Measurements from ENCODE around the gene ZNF835. TPM values are rescaled to one million over a fixed set of nuclear protein-coding genes. Genes with fewer than 3 reads are reported as not detected.

Gene ZNF835
- total and polyA plus RNA-seq, 7 experiments from 2014 or later, result 0.73 to 10.4 (median 1.9) TPM

DNA sequence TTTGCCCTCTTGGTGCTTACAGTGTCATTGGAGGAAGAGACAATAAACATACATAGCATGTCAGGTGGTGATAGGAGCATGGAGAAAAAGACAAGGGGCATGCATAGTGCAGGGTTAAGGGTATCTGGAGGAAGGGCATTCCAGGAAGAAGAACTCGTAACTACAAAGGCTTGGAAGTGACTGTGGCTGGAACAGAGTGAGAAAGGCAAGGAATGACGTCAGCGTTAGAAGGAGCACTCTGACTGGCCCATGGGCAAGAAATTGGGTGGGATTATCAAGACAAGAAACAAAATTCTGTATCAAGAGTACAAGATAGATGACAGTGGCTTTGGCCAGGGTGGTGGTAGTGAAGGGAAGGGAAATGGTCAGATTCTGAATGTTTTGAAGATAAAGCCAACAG is 17.4 kb downstream of the ZNF835 start:
- peaks cover 0 to 35% (median 0%) of the 10 kb centered on the region in 3 experiments for H3K9me3 ChIP-seq (ENCODE audit: control insufficient read depth in 2 of 3, low read length in 3 of 3)
- CTCF ChIA-PET, result no interaction called here
- H3K36me3 ChIP-seq (ENCODE audit: control insufficient read depth in 2 of 3, insufficient read depth in 3 of 3, low read length in 3 of 3), result no peaks in the 10 kb centered on the region
- no peak overlapping the region for H3K4me3 ChIP-seq (ENCODE audit: low read length)
- peaks cover 0 to 24% (median 11%) of the 10 kb centered on the region in 5 donors for H3K36me3 Mint-ChIP-seq
- ATAC-seq (no peak), DNase-seq (no peak)
- H3K4me3 Mint-ChIP-seq, result no peak overlapping the region
- no peaks in the 10 kb centered on the region for H3K27me3 Mint-ChIP-seq
- H3K27ac Mint-ChIP-seq, result no peak overlapping the region
- peaks cover 21 to 97% (median 45%) of the 10 kb centered on the region in 11 donors for H3K9me3 Mint-ChIP-seq
- no peak overlapping the region for H3K27ac ChIP-seq (ENCODE audit: low read depth, low read length)
- intact Hi-C loops (cut with micrococcal nuclease), result no loop called here
- H3K27me3 ChIP-seq (ENCODE audit: control insufficient read depth in 2 of 2, insufficient read depth in 2 of 2, low read length in 2 of 2), result no peaks in the 10 kb centered on the region
- H3K4me1 Mint-ChIP-seq, result no peaks in the 10 kb centered on the region
- H3K4me1 ChIP-seq (ENCODE audit: control insufficient read depth in 2 of 2, insufficient read depth in 2 of 2, low read length in 2 of 2), result no peaks in the 10 kb centered on the region
- POLR2A ChIA-PET, result no interaction called here

DNA sequence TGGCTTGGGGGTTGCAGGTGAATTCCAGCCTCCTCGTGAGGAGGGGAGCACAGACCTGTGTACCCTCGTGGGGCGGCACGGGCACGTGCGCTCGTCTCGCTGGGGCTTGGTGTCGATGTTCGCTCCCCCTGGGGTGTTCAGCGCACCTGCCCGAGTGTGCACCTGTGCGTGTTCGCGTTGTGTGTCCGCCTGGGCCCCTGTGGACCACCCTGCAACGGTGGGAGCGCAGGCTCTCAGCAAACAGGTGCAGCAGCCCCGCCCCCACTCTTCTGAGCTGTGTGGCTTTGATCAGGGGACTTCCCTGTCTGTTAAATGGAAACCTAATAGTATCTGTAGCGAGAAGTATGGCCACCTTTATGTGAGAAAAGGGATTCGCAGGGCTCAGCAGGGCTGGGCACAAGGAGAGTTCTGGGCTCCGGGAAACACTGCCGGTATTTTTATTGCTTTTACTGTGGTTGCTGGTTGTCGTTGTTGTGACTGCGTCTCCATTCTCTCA is 28.0 kb downstream of the ZNF835 start:
- H3K27me3 ChIP-seq (ENCODE audit: control insufficient read depth in 2 of 2, insufficient read depth in 2 of 2, low read length in 2 of 2), result no peaks in the 10 kb centered on the region
- H3K36me3 ChIP-seq (ENCODE audit: control insufficient read depth in 2 of 3, insufficient read depth in 3 of 3, low read length in 3 of 3), result no peaks in the 10 kb centered on the region
- peak overlapping the region in 1 of 10 donors; percentile 37 for H3K4me3 Mint-ChIP-seq
- H3K4me1 ChIP-seq (ENCODE audit: control insufficient read depth in 2 of 2, insufficient read depth in 2 of 2, low read length in 2 of 2), result no peaks in the 10 kb centered on the region
- no peak for DNase-seq
- CTCF ChIA-PET, result no interaction called here
- peaks cover 30 to 91% (median 62%) of the 10 kb centered on the region in 11 donors for H3K9me3 Mint-ChIP-seq
- peaks cover 7 to 54% (median 11%) of the 10 kb centered on the region in 5 donors for H3K36me3 Mint-ChIP-seq
- peaks cover 0 to 68% (median 0%) of the 10 kb centered on the region in 3 experiments for H3K9me3 ChIP-seq (ENCODE audit: control insufficient read depth in 2 of 3, low read length in 3 of 3)
- H3K27ac ChIP-seq (ENCODE audit: low read depth, low read length), result no peak overlapping the region
- peaks cover 0 to 52% (median 27%) of the 10 kb centered on the region in 5 donors for H3K27me3 Mint-ChIP-seq
- H3K4me3 ChIP-seq (ENCODE audit: low read length), result no peak overlapping the region
- intact Hi-C loops (cut with micrococcal nuclease), result no loop called here
- H3K4me1 Mint-ChIP-seq, result peaks cover 0 to 5% (median 0%) of the 10 kb centered on the region in 7 donors
- no peak overlapping the region for H3K27ac Mint-ChIP-seq
- POLR2A ChIA-PET, result no interaction called here
- ATAC-seq, result no peak

DNA sequence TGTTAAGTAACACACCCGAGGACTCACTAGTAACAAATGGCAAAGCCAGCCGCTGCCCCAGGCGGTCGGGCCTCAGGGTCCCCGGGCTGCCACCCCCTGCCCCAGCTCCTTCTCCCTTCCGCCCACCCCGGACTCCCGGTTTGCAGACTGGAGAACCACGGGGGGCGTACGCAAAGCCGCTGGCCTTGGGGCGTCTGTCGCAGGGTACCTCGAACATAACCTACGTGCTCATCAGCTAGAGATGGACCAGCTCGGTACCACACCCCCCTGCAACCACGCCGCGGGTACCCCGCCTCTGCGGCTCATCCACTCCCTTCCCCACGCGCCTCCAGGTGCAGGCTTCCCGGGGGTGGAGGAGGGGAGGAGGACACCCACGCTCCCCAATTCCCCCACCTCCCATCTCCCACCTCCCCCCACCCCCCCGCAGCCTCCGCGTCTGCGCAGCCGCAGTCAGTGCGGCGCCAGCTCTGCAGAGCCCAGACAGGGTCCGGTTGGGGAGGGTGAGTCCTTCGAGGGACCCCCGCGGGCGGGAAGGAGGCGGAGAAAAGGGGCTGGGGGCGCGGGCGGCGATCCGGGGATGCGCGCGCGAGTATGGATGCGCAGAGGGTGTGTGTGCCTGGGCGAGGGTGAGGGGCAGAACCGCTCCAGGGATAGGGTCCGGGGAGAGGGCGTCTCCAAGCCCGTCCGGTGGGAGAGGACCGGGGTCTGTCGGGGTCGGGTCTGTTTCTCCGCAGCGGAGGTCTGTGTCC is 28.7 kb downstream of the ZNF835 start, which contains the start of gene SMIM17:
TSS of gene SMIM17 (plus strand) at position 449 of the 749 bp plus-strand sequence. CDS start 2,509 bp downstream, outside the sequence.
- no peak within 1 kb of the TSS for H3K27ac Mint-ChIP-seq
- ChIA-PET POLR2A (no interaction called here), CTCF (no interaction called here)
- H3K4me3 ChIP-seq (ENCODE audit: low read length), result no peak within 1 kb of the TSS
- H3K27ac ChIP-seq (ENCODE audit: low read depth, low read length), result no peak within 1 kb of the TSS
- DNase-seq (no peak), ATAC-seq (no peak)
- no peaks in the 10 kb centered on the region for H3K27me3 ChIP-seq (ENCODE audit: control insufficient read depth in 2 of 2, insufficient read depth in 2 of 2, low read length in 2 of 2)
- H3K36me3 ChIP-seq (ENCODE audit: control insufficient read depth in 2 of 3, insufficient read depth in 3 of 3, low read length in 3 of 3), result no peaks in the 10 kb centered on the region
- H3K4me3 Mint-ChIP-seq, result peak within 1 kb of the TSS in 2 of 10 donors; percentile 37 to 52
- peaks cover 0 to 72% (median 0%) of the 10 kb centered on the region in 3 experiments for H3K9me3 ChIP-seq (ENCODE audit: control insufficient read depth in 2 of 3, low read length in 3 of 3)
- H3K4me1 ChIP-seq (ENCODE audit: control insufficient read depth in 2 of 2, insufficient read depth in 2 of 2, low read length in 2 of 2), result no peaks in the 10 kb centered on the region
- H3K27me3 Mint-ChIP-seq, result peaks cover 0 to 46% (median 24%) of the 10 kb centered on the region in 5 donors
- intact Hi-C loops (cut with micrococcal nuclease), result no loop called here
- H3K4me1 Mint-ChIP-seq, result peaks cover 0 to 6% (median 0%) of the 10 kb centered on the region in 7 donors
- peaks cover 7 to 48% (median 13%) of the 10 kb centered on the region in 5 donors for H3K36me3 Mint-ChIP-seq
- peaks cover 27 to 91% (median 63%) of the 10 kb centered on the region in 11 donors for H3K9me3 Mint-ChIP-seq

DNA sequence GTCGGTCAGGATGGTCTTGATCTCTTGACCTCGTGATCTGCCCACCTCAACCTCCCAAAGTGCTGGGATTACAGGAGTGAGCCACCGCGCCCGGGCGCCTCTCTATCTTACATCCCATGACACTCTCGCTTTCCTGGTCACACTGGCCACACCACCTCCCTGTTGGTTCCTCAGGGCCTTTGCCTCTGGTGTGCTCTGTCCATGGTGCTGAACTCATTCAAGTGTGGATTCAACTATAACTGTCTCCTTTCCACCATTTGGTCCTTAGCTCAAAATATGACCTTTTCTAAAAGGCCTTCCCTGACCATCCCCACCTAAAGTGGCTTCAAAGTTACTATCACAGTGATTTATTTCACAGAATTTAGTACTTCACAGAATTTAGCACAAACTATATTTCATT is 32.3 kb downstream of the ZNF835 start:
- Histone ChIP-seq H3K27me3 (ENCODE audit: control insufficient read depth in 2 of 2, insufficient read depth in 2 of 2, low read length in 2 of 2) (no peaks in the 10 kb centered on the region), H3K4me3 (ENCODE audit: low read length) (no peak overlapping the region), H3K36me3 (ENCODE audit: control insufficient read depth in 2 of 3, insufficient read depth in 3 of 3, low read length in 3 of 3) (no peaks in the 10 kb centered on the region), H3K4me1 (ENCODE audit: control insufficient read depth in 2 of 2, insufficient read depth in 2 of 2, low read length in 2 of 2) (no peaks in the 10 kb centered on the region), H3K9me3 (ENCODE audit: control insufficient read depth in 2 of 3, low read length in 3 of 3) (peaks cover 0 to 76% (median 0%) of the 10 kb centered on the region in 3 experiments), H3K27ac (ENCODE audit: low read depth, low read length) (no peak overlapping the region)
- POLR2A ChIA-PET, result no interaction called here
- H3K4me1 Mint-ChIP-seq, result peaks cover 0 to 6% (median 0%) of the 10 kb centered on the region in 7 donors
- no peak for DNase-seq
- H3K27ac Mint-ChIP-seq, result no peak overlapping the region
- intact Hi-C loops (cut with micrococcal nuclease), result no loop called here
- ATAC-seq, result no peak
- H3K36me3 Mint-ChIP-seq, result peaks cover 5 to 36% (median 9%) of the 10 kb centered on the region in 5 donors
- CTCF ChIA-PET, result no interaction called here
- H3K27me3 Mint-ChIP-seq, result peaks cover 0 to 23% (median 13%) of the 10 kb centered on the region in 5 donors
- H3K9me3 Mint-ChIP-seq, result peaks cover 16 to 87% (median 56%) of the 10 kb centered on the region in 11 donors
- peak overlapping the region in 1 of 10 donors; percentile 68 for H3K4me3 Mint-ChIP-seq

DNA sequence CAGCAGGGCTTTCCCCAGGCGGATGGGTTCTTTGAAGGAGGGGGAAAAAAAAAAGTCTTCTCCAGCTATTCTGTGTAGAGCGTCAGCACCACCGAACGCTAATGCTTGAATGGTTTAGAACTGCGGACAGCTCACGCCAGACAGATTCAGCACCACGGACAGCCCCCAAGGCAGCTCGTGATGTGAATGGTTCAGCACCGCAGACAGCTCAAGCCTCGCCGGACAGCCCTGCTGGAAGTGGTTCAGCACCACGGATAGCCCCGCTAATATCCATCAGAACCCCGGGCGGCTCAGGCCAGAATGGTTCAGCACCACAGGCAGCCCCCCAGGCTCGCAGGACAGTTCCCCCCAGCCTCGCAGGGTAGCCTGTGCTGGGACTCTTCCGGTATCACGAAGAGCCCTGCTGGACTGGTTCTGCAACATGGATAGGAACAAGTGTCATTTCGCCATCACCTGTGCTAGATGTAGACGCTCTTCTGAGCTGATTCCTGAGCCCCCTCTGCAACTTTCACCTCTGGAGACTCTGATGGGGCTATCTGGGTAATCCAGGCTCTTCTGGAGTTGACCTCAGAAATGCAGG is 33.5 kb downstream of the ZNF835 start:
- H3K36me3 ChIP-seq (ENCODE audit: control insufficient read depth in 2 of 3, insufficient read depth in 3 of 3, low read length in 3 of 3), result no peaks in the 10 kb centered on the region
- ChIA-PET POLR2A (interaction anchor here (0.6 kb wide), 1 partner anchor 1454 kb away, joined by 3 read pairs; no protein-coding TSS in a partner anchor), CTCF (no interaction called here)
- H3K4me1 ChIP-seq (ENCODE audit: control insufficient read depth in 2 of 2, insufficient read depth in 2 of 2, low read length in 2 of 2), result no peaks in the 10 kb centered on the region
- H3K4me3 ChIP-seq (ENCODE audit: low read length), result no peak overlapping the region
- H3K36me3 Mint-ChIP-seq, result peaks cover 0 to 34% (median 4%) of the 10 kb centered on the region in 5 donors
- peaks cover 0 to 78% (median 9%) of the 10 kb centered on the region in 3 experiments for H3K9me3 ChIP-seq (ENCODE audit: control insufficient read depth in 2 of 3, low read length in 3 of 3)
- ATAC-seq (peak; percentile 29), DNase-seq (peak in 2 of 9 donors; percentile 15 to 38)
- no peak overlapping the region for H3K27ac Mint-ChIP-seq
- intact Hi-C loops (cut with micrococcal nuclease), result no loop called here
- H3K27me3 Mint-ChIP-seq, result peaks cover 0 to 15% (median 8%) of the 10 kb centered on the region in 5 donors
- H3K27me3 ChIP-seq (ENCODE audit: control insufficient read depth in 2 of 2, insufficient read depth in 2 of 2, low read length in 2 of 2), result no peaks in the 10 kb centered on the region
- H3K4me1 Mint-ChIP-seq, result peaks cover 0 to 6% (median 0%) of the 10 kb centered on the region in 7 donors
- no peak overlapping the region for H3K27ac ChIP-seq (ENCODE audit: low read depth, low read length)
- H3K4me3 Mint-ChIP-seq, result no peak overlapping the region
- H3K9me3 Mint-ChIP-seq, result peaks cover 12 to 89% (median 56%) of the 10 kb centered on the region in 11 donors

DNA sequence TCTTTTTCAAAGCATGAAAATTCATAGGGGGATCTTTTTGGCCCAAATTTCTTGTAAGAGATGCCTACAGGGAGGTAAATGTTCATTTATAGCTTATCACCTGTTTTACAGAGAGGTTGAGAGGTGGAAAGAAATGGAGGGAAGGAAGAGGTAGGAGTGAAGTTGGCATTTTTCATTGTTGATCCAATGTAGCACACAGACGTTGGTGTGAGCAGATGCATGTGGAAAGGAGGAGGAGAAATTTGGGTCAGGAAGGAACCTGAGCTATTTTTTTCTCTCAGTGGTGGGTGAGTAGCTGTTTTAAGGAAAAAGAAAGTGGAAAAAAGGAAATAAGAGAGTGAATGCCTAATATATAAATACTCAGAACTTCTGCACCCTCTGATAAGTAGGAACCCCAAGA is 38.5 kb downstream of the ZNF835 start:
- Histone ChIP-seq H3K9me3 (ENCODE audit: control insufficient read depth in 2 of 3, low read length in 3 of 3) (peaks cover 0 to 87% (median 20%) of the 10 kb centered on the region in 3 experiments), H3K4me3 (ENCODE audit: low read length) (no peak overlapping the region), H3K4me1 (ENCODE audit: control insufficient read depth in 2 of 2, insufficient read depth in 2 of 2, low read length in 2 of 2) (no peaks in the 10 kb centered on the region), H3K36me3 (ENCODE audit: control insufficient read depth in 2 of 3, insufficient read depth in 3 of 3, low read length in 3 of 3) (peaks cover 0 to 4% (median 0%) of the 10 kb centered on the region in 3 experiments), H3K27me3 (ENCODE audit: control insufficient read depth in 2 of 2, insufficient read depth in 2 of 2, low read length in 2 of 2) (no peaks in the 10 kb centered on the region), H3K27ac (ENCODE audit: low read depth, low read length) (no peak overlapping the region)
- DNase-seq (no peak), ATAC-seq (no peak)
- H3K9me3 Mint-ChIP-seq, result peaks cover 3 to 94% (median 59%) of the 10 kb centered on the region in 11 donors
- no peaks in the 10 kb centered on the region for H3K27me3 Mint-ChIP-seq
- H3K36me3 Mint-ChIP-seq, result peaks cover 0 to 31% (median 3%) of the 10 kb centered on the region in 5 donors
- no peaks in the 10 kb centered on the region for H3K4me1 Mint-ChIP-seq
- H3K4me3 Mint-ChIP-seq, result peak overlapping the region in 1 of 10 donors; percentile 2
- ChIA-PET POLR2A (no interaction called here), CTCF (no interaction called here)
- intact Hi-C loops (cut with micrococcal nuclease), result no loop called here
- no peak overlapping the region for H3K27ac Mint-ChIP-seq

Data from naive thymus-derived CD4-positive, alpha-beta T cell (primary cell).